Measurements from ENCODE around the gene AKT2. TPM values are rescaled to one million over a fixed set of nuclear protein-coding genes. Genes with fewer than 3 reads are reported as not detected.

Gene AKT2
- total RNA-seq, 4 donors from 2014 or later, result 88.0 to 387 (median 102) TPM

DNA sequence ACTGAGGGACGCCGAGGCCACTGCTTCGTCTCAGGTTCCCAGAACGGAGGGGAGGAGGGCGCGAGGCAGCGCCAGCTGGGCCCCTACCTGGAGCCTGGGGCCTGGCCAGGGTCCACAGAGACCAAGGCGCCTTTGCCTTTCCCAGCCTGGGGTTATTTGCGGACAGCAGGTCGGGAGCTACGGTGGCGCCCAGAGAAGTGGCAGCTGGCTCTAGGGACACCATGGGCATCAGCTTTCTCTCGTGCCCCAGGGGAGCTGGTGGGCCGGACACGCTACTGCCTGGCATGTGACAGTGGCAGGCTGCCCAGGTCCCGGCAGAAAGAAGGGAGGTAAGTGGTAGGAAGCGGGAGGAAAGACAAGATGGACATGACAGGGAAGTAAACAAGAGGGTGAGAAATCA lies 19.0 kb downstream of the AKT2 start:
- TF ChIP-seq POLR2A (IDR thresholded peaks at IDR 0.05), result peak; percentile 36 to 67
- TF ChIP-seq, protein P1, sequence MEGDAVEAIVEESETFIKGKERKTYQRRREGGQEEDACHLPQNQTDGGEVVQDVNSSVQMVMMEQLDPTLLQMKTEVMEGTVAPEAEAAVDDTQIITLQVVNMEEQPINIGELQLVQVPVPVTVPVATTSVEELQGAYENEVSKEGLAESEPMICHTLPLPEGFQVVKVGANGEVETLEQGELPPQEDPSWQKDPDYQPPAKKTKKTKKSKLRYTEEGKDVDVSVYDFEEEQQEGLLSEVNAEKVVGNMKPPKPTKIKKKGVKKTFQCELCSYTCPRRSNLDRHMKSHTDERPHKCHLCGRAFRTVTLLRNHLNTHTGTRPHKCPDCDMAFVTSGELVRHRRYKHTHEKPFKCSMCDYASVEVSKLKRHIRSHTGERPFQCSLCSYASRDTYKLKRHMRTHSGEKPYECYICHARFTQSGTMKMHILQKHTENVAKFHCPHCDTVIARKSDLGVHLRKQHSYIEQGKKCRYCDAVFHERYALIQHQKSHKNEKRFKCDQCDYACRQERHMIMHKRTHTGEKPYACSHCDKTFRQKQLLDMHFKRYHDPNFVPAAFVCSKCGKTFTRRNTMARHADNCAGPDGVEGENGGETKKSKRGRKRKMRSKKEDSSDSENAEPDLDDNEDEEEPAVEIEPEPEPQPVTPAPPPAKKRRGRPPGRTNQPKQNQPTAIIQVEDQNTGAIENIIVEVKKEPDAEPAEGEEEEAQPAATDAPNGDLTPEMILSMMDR (IDR thresholded peaks at IDR 0.05 in 4 of 5, conservative IDR thresholded peaks at IDR 0.05 in 1 of 5), result no peak
- in situ Hi-C loops (cut with MboI; ENCODE audit: low sequenced_read_pairs in 4 of 4) (no loop called here), intact Hi-C loops (cut with DNase I; ENCODE audit: low total_unique reads) (loop anchor here (10.0 kb wide), 2 partner anchors 441 to 1601 kb away; no protein-coding TSS in a partner anchor)
- H3K36me3 ChIP-seq, result peaks cover 0 to 4% of the 10 kb centered on the region in 2 donors
- H3K27me3 ChIP-seq, result no peaks in the 10 kb centered on the region
- DNase-seq (peak; percentile 93 to 99), ATAC-seq (peak; percentile 73 to 79)
- H3K27ac ChIP-seq, result peak overlapping the region; percentile 93 to 98 (median 96)
- H3K4me1 ChIP-seq, result peaks cover 73 to 76% of the 10 kb centered on the region in 2 donors
- H3K4me3 ChIP-seq, result peak overlapping the region; percentile 41 to 61 (median 44)
- no peaks in the 10 kb centered on the region for H3K9me3 ChIP-seq

DNA sequence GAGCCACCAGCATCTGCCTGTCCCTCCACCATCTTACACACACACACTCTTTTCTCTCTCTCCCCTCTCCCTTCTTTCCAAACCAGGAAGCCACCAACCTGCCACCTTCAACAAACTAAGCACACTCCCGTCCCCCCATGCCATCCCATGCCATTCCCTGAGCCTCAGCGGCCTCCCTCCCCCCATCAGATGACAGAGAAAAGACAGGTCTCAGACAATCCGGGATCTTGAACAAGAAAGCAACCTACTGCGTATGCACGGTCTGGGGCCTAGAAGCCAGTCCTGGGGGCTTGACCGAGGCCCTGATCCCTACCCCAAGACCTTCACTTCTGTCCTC lies 19.4 kb downstream of the AKT2 start:
- DNase-seq, result no peak
- Histone ChIP-seq H3K36me3 (peaks cover 0 to 4% of the 10 kb centered on the region in 2 donors), H3K27me3 (no peaks in the 10 kb centered on the region), H3K4me3 (peak overlapping the region; percentile 41 to 61 (median 44)), H3K4me1 (peaks cover 75 to 76% of the 10 kb centered on the region in 2 donors), H3K9me3 (no peaks in the 10 kb centered on the region), H3K27ac (peak overlapping the region; percentile 93 to 98 (median 96))
- intact Hi-C loops (cut with DNase I; ENCODE audit: low total_unique reads), result loop anchor here (10.0 kb wide), 2 partner anchors 441 to 1601 kb away; no protein-coding TSS in a partner anchor
- no peak for ATAC-seq
- in situ Hi-C loops (cut with MboI; ENCODE audit: low sequenced_read_pairs in 4 of 4), result no loop called here
- TF ChIP-seq POLR2A (IDR thresholded peaks at IDR 0.05), result no peak
- TF ChIP-seq, protein P1 (IDR thresholded peaks at IDR 0.05 in 4 of 5, conservative IDR thresholded peaks at IDR 0.05 in 1 of 5), result no peak

GRCh38 chr19:40265055-40265762 lies 19.9 kb downstream of the AKT2 start:
- DNase-seq, result peak in 1 of 2 donors; percentile 57
- Histone ChIP-seq H3K4me3 (peak overlapping the region; percentile 41 to 61 (median 44)), H3K27me3 (no peaks in the 10 kb centered on the region), H3K36me3 (peaks cover 0 to 4% of the 10 kb centered on the region in 2 donors), H3K4me1 (peaks cover 70 to 76% of the 10 kb centered on the region in 2 donors), H3K27ac (peak overlapping the region; percentile 93 to 98 (median 96)), H3K9me3 (no peaks in the 10 kb centered on the region)
- in situ Hi-C loops (cut with MboI; ENCODE audit: low sequenced_read_pairs in 4 of 4) (no loop called here), intact Hi-C loops (cut with DNase I; ENCODE audit: low total_unique reads) (loop anchor here (10.0 kb wide), 2 partner anchors 440 to 1600 kb away; no protein-coding TSS in a partner anchor)
- ATAC-seq, result peak; percentile 3 to 28
- TF ChIP-seq POLR2A (IDR thresholded peaks at IDR 0.05), result no peak
- TF ChIP-seq, protein P1 (IDR thresholded peaks at IDR 0.05 in 4 of 5, conservative IDR thresholded peaks at IDR 0.05 in 1 of 5), result no peak

GRCh38 chr19:40264314-40265054 lies 20.7 kb downstream of the AKT2 start:
- Histone ChIP-seq H3K4me3 (peak overlapping the region in 1 of 4 donors; percentile 61), H3K27ac (peak overlapping the region; percentile 93 to 98 (median 96)), H3K36me3 (peaks cover 0 to 4% of the 10 kb centered on the region in 2 donors), H3K9me3 (no peaks in the 10 kb centered on the region), H3K27me3 (no peaks in the 10 kb centered on the region), H3K4me1 (peaks cover 77 to 82% of the 10 kb centered on the region in 2 donors)
- no peak for TF ChIP-seq POLR2A (IDR thresholded peaks at IDR 0.05)
- TF ChIP-seq, protein P1 (IDR thresholded peaks at IDR 0.05 in 4 of 5, conservative IDR thresholded peaks at IDR 0.05 in 1 of 5), result no peak
- intact Hi-C loops (cut with DNase I; ENCODE audit: low total_unique reads) (loop anchor here (10.0 kb wide), 2 partner anchors 440 to 1600 kb away; no protein-coding TSS in a partner anchor), in situ Hi-C loops (cut with MboI; ENCODE audit: low sequenced_read_pairs in 4 of 4) (no loop called here)
- DNase-seq, result peak in 1 of 2 donors; percentile 37
- ATAC-seq, result no peak

All from gastrocnemius medialis (tissue), 4 donors.